Activated CD4-positive, alpha-beta T cell treated with anti-CD3 and anti-CD28 coated beads, Interleukin-2, amount 50 U/mL, for 24 hours (primary cell): ENCODE measurements around the gene PSMC5.
"Not testable (repeated sequence)": the region's sequence is repeated elsewhere in the genome, so short reads cannot be mapped to it uniquely, and the experiment has no call there.

Experiments used
- DNase-seq, 2 donors: peaks; one replicate each; pipeline ENCODE4 v3.0.0-alpha.2; 2020; ENCODE audit warnings: low read depth in 1 of 2, low spot score in 1 of 2

PSMC5 gene

GRCh38 chr17:63870292-63870665, 43.0 kb downstream of the PSMC5 start:
- not testable (repeated sequence) for DNase-seq

GRCh38 chr17:63871646-63872365, 44.6 kb downstream of the PSMC5 start:
- DNase-seq = not testable (repeated sequence)

GRCh38 chr17:63873577-63873976, 46.3 kb downstream of the PSMC5 start, which contains the start of gene CSH2:
TSS of gene CSH2 (minus strand) at chr17:63873677. CDS start at chr17:63873614, 63 bp downstream.
- DNase-seq = not testable (repeated sequence)

GRCh38 chr17:63874061-63874626, 46.9 kb downstream of the PSMC5 start:
- not testable (repeated sequence) for DNase-seq

GRCh38 chr17:63874693-63875092, 47.5 kb downstream of the PSMC5 start:
- DNase-seq = not testable (repeated sequence)

- DNase-seq = not testable (repeated sequence)
Observed at GRCh38 chr17:63878413-63878812, 51.2 kb downstream of the PSMC5 start.

GRCh38 chr17:63880706-63881105, 53.5 kb downstream of the PSMC5 start:
- DNase-seq = no peak

GRCh38 chr17:63881337-63881736, 54.1 kb downstream of the PSMC5 start:
- not testable (repeated sequence) for DNase-seq
